GM23248 (cell line): ENCODE data around the gene TP53I13. TPM values are rescaled to one million over a fixed set of nuclear protein-coding genes. Genes with fewer than 3 reads are reported as not detected.
"Not testable (repeated sequence)": the region's sequence is repeated elsewhere in the genome, so short reads cannot be mapped to it uniquely, and the experiment has no call there.

Experiments
- DNase-seq: peaks from one replicate; pipeline ENCODE4 v3.0.0-alpha.2; 2015
- H2AFZ ChIP-seq: fragments of 200-600 bp; sonication (generic); 2 replicates; pipeline ENCODE4 v1.6.1; 2016; ENCODE audit warnings: antibody characterized with exemption
- H3F3A ChIP-seq: fragments of 200-600 bp; sonication (generic); 2 replicates; pipeline ENCODE4 v1.6.1; 2016; ENCODE audit warnings: mild to moderate bottlenecking, antibody characterized with exemption, mixed run types; ENCODE audit not compliant: insufficient read depth
- H3K27ac ChIP-seq: fragments of 200-600 bp; sonication (generic); 2 replicates; pipeline ENCODE4 v1.5.1; 2016; ENCODE audit warnings: mild to moderate bottlenecking
- H3K27me3 ChIP-seq: fragments of 200-600 bp; sonication (generic); replicated peaks from 2 replicates; pipeline ENCODE4 v1.6.1; 2016; ENCODE audit warnings: mild to moderate bottlenecking; ENCODE audit not compliant: insufficient read depth
- H3K36me3 ChIP-seq: fragments of 200-600 bp; sonication (generic); 2 replicates; pipeline ENCODE4 v1.6.1; 2016; ENCODE audit warnings: low read depth, mild to moderate bottlenecking
- H3K4me1 ChIP-seq: fragments of 200-600 bp; sonication (generic); 2 replicates; pipeline ENCODE4 v1.6.1; 2016; ENCODE audit warnings: mild to moderate bottlenecking; ENCODE audit not compliant: insufficient read depth
- H3K4me2 ChIP-seq: fragments of 200-600 bp; sonication (generic); one replicate; pipeline ENCODE4 v1.6.1; 2016; ENCODE audit warnings: mild to moderate bottlenecking; ENCODE audit not compliant: unreplicated experiment
- H3K4me3 ChIP-seq: fragments of 200-600 bp; sonication (generic); 2 replicates; pipeline ENCODE4 v1.5.1; 2016; ENCODE audit warnings: mild to moderate bottlenecking
- H3K79me2 ChIP-seq: fragments of 200-600 bp; sonication (generic); 2 replicates; pipeline ENCODE4 v1.6.1; 2016; ENCODE audit warnings: mild to moderate bottlenecking; ENCODE audit not compliant: insufficient read depth
- H3K9ac ChIP-seq: fragments of 200-600 bp; sonication (generic); 2 replicates; pipeline ENCODE4 v1.6.1; 2016; ENCODE audit warnings: mild to moderate bottlenecking
- H3K9me2 ChIP-seq: fragments of 200-600 bp; sonication (generic); 2 replicates; pipeline ENCODE4 v1.6.1; 2016; ENCODE audit warnings: mixed run types, mild to moderate bottlenecking, moderate library complexity; ENCODE audit not compliant: insufficient read depth
- H3K9me3 ChIP-seq: fragments of 200-600 bp; sonication (generic); one replicate; pipeline ENCODE4 v1.6.1; 2017; ENCODE audit warnings: low read depth
- H4K20me1 ChIP-seq: fragments of 200-600 bp; sonication (generic); 2 replicates; pipeline ENCODE4 v1.6.0; 2016; ENCODE audit not compliant: insufficient read depth
- EZH2 ChIP-seq: fragments of 200-600 bp; sonication (generic); IDR thresholded peaks from 2 replicates; pipeline ENCODE4 v1.6.1; 2018; ENCODE audit warnings: antibody characterized with exemption, mild to moderate bottlenecking; ENCODE audit not compliant: insufficient read depth, poor library complexity, severe bottlenecking
- EZH2phosphoT487 ChIP-seq: fragments of 200-600 bp; sonication (generic); IDR thresholded peaks from 2 replicates; pipeline ENCODE4 v1.6.1; 2018; ENCODE audit warnings: antibody characterized with exemption, moderate library complexity, mild to moderate bottlenecking, low read depth; ENCODE audit not compliant: insufficient read depth
- WGBS, 2 experiments: methylation state at CpG; one replicate each; pipeline ENCODE4 v1.1.6; 2015 to 2017; ENCODE audit warnings: low lambda C conversion rate in 2 of 2, low coverage in 1 of 2; ENCODE audit errors: missing lambda C conversion rate in 2 of 2; 5-methylcytosine and 5-hydroxymethylcytosine counted together
- in situ Hi-C: fragments of 300-500 bp; cut with MboI; formaldehyde crosslinking; loops from 2 replicates; pipeline ENCODE4 v1.15.0; 2020
- polyA plus RNA-seq: library from polyadenylated mRNA; unstranded; fragments of >200 nt; fragmentation: Nextera tagmentation; extraction: Ambion mirVana; gene quantifications from 2 replicates; pipeline ENCODE4 v1.2.1, GENCODE V29; 2016
- total RNA-seq: library from RNA; depleted of rRNA; stranded (reverse); fragments of >200 nt; shearing (Covaris generic); gene quantifications from 2 replicates; pipeline ENCODE4 v1.2.3, GENCODE V29; 2014

The TP53I13 gene
- total and polyA plus RNA-seq, 2 experiments from 2014 or later = 37.3 to 67.2 TPM

DNA sequence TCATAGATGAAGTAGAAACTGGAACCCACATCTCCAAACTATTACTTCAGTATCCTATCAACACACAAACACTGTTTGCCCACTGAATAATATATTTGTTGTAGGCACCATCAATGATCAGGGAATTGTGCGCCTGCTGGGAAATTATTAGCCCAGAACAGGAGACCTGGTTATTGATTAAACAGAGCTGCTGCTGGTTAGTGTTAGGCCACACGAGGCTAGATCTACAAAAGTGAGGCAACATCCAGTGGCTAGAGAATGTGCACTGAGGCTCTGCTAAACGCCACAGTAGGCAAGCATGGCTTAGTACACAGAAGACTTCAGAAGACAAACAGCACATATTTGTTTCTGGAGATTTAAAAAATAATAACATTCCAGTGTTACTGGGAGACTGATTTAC is 12.7 kb upstream of the TP53I13 start:
- Histone ChIP-seq H3K9me3 (no peaks in the 10 kb centered on the region), H3K27me3 (no peaks in the 10 kb centered on the region), H3K79me2 (no peaks in the 10 kb centered on the region), H3K4me3 (no peak overlapping the region), H3K27ac (no peak overlapping the region), H3K9ac (no peak overlapping the region), H3K9me2 (no peaks in the 10 kb centered on the region), H4K20me1 (no peaks in the 10 kb centered on the region), H2AFZ (no peak overlapping the region), H3K4me1 (peaks cover 12% of the 10 kb centered on the region; the same call in 1 of the 2 replicates), H3F3A (peaks cover 15% of the 10 kb centered on the region), H3K36me3 (no peaks in the 10 kb centered on the region), H3K4me2 (no peak overlapping the region)
- no peak for TF ChIP-seq EZH2
- TF ChIP-seq EZH2phosphoT487 = no peak
- no peak for DNase-seq
- in situ Hi-C loops = loop anchor here (25.0 kb wide), 1 partner anchor 94 kb away; no protein-coding TSS in a partner anchor
- 55 to 57% methylated on average over 3 of the region's 3 CpGs for WGBS, 2 experiments

DNA sequence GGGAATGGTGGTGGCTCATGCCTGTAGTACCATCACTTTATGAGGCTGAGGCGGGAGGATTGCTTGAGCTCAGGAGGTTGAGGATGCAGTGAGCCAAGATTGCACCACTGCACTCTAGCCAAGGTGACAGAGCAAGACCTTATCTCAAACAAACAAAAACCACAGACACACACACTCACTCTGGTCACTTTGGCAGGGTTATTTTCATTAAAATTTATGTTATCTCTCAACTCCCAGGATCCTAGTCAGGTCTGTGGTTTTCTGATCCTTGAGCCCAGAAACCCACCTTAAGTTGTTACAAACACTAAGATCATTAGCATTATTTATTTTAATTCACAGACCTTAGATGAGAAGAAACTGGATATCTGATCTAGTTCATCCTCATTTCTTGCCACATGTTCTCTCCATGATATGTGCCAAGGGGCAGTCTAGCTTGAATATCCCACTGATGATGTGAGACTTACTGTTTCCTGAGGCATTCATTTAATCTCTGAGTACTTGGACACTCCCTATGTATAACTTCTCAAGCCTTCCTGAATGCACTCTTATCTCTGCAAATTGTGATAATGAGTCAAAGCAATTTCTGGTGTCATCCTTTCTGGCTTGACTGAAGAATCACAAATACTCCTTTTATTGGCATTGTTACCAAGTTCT is 11.3 kb upstream of the TP53I13 start:
- Histone ChIP-seq H3K27me3 (no peaks in the 10 kb centered on the region), H3K4me1 (peaks cover 12% of the 10 kb centered on the region; the same call in 1 of the 2 replicates), H3K9me2 (no peaks in the 10 kb centered on the region), H3K4me3 (no peak overlapping the region), H3K27ac (peak overlapping the region; percentile 35), H3K9me3 (no peaks in the 10 kb centered on the region), H3K36me3 (no peaks in the 10 kb centered on the region), H3F3A (peaks cover 15% of the 10 kb centered on the region), H3K9ac (no peak overlapping the region), H2AFZ (no peak overlapping the region), H3K4me2 (no peak overlapping the region), H3K79me2 (no peaks in the 10 kb centered on the region), H4K20me1 (no peaks in the 10 kb centered on the region)
- WGBS, 2 experiments = 100% methylated on average over 1 of the region's 1 CpG
- DNase-seq = peak; percentile 75
- in situ Hi-C loops = loop anchor here (25.0 kb wide), 1 partner anchor 95 kb away; no protein-coding TSS in a partner anchor
- TF ChIP-seq EZH2phosphoT487 (no peak), EZH2 (no peak)

GRCh38 chr17:29557739-29558116 is 10.8 kb upstream of the TP53I13 start:
- Histone ChIP-seq H2AFZ (no peak overlapping the region), H3K9ac (no peak overlapping the region), H3K27ac (no peak overlapping the region), H4K20me1 (no peaks in the 10 kb centered on the region), H3K36me3 (no peaks in the 10 kb centered on the region), H3K4me1 (peaks cover 12% of the 10 kb centered on the region; the same call in 1 of the 2 replicates), H3K9me3 (no peaks in the 10 kb centered on the region), H3K4me2 (no peak overlapping the region), H3F3A (peaks cover 15% of the 10 kb centered on the region), H3K4me3 (no peak overlapping the region), H3K79me2 (no peaks in the 10 kb centered on the region), H3K27me3 (no peaks in the 10 kb centered on the region), H3K9me2 (no peaks in the 10 kb centered on the region)
- in situ Hi-C loops = loop anchor here (25.0 kb wide), 1 partner anchor 95 kb away; no protein-coding TSS in a partner anchor
- no peak for DNase-seq
- TF ChIP-seq EZH2 (no peak), EZH2phosphoT487 (no peak)

DNA sequence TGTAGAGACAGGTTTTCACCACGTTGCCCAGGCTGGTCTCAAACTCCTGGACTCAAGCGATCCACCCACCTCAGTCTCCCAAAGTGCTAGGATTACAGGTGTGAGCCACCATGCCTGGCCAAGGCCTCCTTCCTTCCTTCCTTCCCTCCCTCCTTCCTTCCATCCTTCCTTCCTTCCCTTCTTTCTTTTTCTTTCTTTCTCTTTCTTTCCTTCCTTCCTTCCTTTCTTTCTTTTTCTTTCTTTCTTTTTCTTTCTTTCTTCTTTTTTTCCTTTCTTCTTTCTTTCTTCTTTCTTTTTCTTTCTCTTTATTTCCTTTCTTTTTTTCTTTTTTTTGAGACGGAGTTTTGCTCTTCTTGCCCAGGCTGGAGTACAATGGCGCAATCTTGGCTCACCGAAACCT is 10.4 kb upstream of the TP53I13 start:
- not testable (repeated sequence) for H4K20me1 ChIP-seq, H3K79me2 ChIP-seq, H3K9me3 ChIP-seq, H3K27ac ChIP-seq, H3K36me3 ChIP-seq, H2AFZ ChIP-seq, DNase-seq, H3K9ac ChIP-seq, H3K4me3 ChIP-seq, H3K27me3 ChIP-seq, H3K4me2 ChIP-seq, H3K9me2 ChIP-seq
- WGBS, 2 experiments = 67 to 88% methylated on average over 4 to 5 of the region's 5 CpGs
- Histone ChIP-seq H3K4me1 (peaks cover 12% of the 10 kb centered on the region; the same call in 1 of the 2 replicates), H3F3A (peaks cover 15% of the 10 kb centered on the region)
- in situ Hi-C loops = loop anchor here (25.0 kb wide), 1 partner anchor 96 kb away; no protein-coding TSS in a partner anchor
